Endothelial cell of umbilical vein (primary cell): ENCODE measurements around the gene KIAA1671. TPM values are rescaled to one million over a fixed set of nuclear protein-coding genes. Genes with fewer than 3 reads are reported as not detected.

ENCODE experiments used
- BruUV-seq: library from RNA; stranded (reverse); fragments of 400-500 nt; replicated peaks from 2 replicates; lab custom pipeline; 2021; lab: Mats Ljungman, UMichigan
- CTCF ChIA-PET: fragments of 300-600, 350-600 bp; sonication (Branson Sonifier 250); formaldehyde crosslinking; loops from one replicate; lab custom pipeline; 2021; ENCODE audit warnings: antibody characterized with exemption, inconsistent platforms; lab: Charles Lee
- POLR2A ChIA-PET: fragments of 300-600, 350-600 bp; sonication (Branson Sonifier 250); formaldehyde crosslinking; loops from one replicate; lab custom pipeline; 2021; ENCODE audit warnings: antibody characterized with exemption, inconsistent platforms; lab: Charles Lee
- DNase-seq: peaks from one replicate; pipeline ENCODE4 v3.0.0-alpha.2; 2011; ENCODE audit warnings: low read depth, low spot score
- FAIRE-seq: peaks from 2 replicates; lab custom pipeline; 2011; peaks lifted over from hg19 to GRCh38; lab: Jason Lieb, UNC
- H2AFZ ChIP-seq: 2 replicates; pipeline ENCODE4 v1.6.0; 2012; ENCODE audit warnings: low read depth, low read length, control low read depth, inconsistent platforms
- H3K27ac ChIP-seq: 2 replicates; pipeline ENCODE4 v1.5.1; 2011; ENCODE audit warnings: low read depth, mild to moderate bottlenecking, control low read depth, low read length, moderate library complexity; ENCODE audit not compliant: insufficient read depth
- H3K27me3 ChIP-seq, 2 experiments: 2 replicates each; pipeline versions ENCODE4 v1.6.0 to v1.6.1; 2011; ENCODE audit warnings: low read length in 2 of 2, mixed read lengths in 1 of 2; ENCODE audit not compliant: control insufficient read depth in 2 of 2, insufficient read depth in 2 of 2
- H3K36me3 ChIP-seq, 2 experiments: 2 replicates in 1 of 2; 3 replicates in 1 of 2; pipeline ENCODE4 v1.5.1; 2011; ENCODE audit warnings: low read length in 2 of 2, mild to moderate bottlenecking in 1 of 2, moderate library complexity in 1 of 2; ENCODE audit not compliant: control insufficient read depth in 2 of 2, insufficient read depth in 2 of 2; ENCODE audit errors: extremely low read depth in 1 of 2
- H3K4me1 ChIP-seq: 3 replicates; pipeline ENCODE4 v1.5.1; 2011; ENCODE audit warnings: mild to moderate bottlenecking, low read length; ENCODE audit not compliant: control insufficient read depth, insufficient read depth; ENCODE audit errors: extremely low read depth
- H3K4me2 ChIP-seq: 2 replicates; pipeline ENCODE4 v1.6.1; 2011; ENCODE audit warnings: low read length, control low read depth, mixed read lengths; ENCODE audit not compliant: insufficient read depth
- H3K4me3 ChIP-seq, 3 experiments: fragments of 200-600 bp in 1 of 3; sonication (generic), shearing (Covaris generic) in 1 of 3; replicated peaks in 1 of 3; 2 replicates each; pipeline ENCODE4 v1.5.1; 2011 to 2016; ENCODE audit warnings: control low read depth in 3 of 3, low read length in 3 of 3, mild to moderate bottlenecking in 2 of 3, inconsistent platforms in 1 of 3, low read depth in 1 of 3, moderate library complexity in 1 of 3; ENCODE audit not compliant: insufficient read depth in 1 of 3
- H3K79me2 ChIP-seq: 2 replicates; pipeline ENCODE4 v1.6.0; 2012; ENCODE audit warnings: low read length, inconsistent platforms; ENCODE audit not compliant: control insufficient read depth, insufficient read depth
- H3K9ac ChIP-seq: replicated peaks from 2 replicates; pipeline ENCODE3; 2011; ENCODE audit warnings: low read length, control low read depth; ENCODE audit not compliant: insufficient read depth; ENCODE audit errors: extremely low read depth
- H3K9me1 ChIP-seq: replicated peaks from 3 replicates; pipeline ENCODE4 v1.6.0; 2011; ENCODE audit warnings: mild to moderate bottlenecking, low read length; ENCODE audit not compliant: control insufficient read depth, insufficient read depth; ENCODE audit errors: extremely low read depth
- H3K9me3 ChIP-seq: replicated peaks from 2 replicates; pipeline ENCODE4 v1.5.1; 2012; ENCODE audit warnings: low read length, inconsistent platforms; ENCODE audit not compliant: control insufficient read depth, insufficient read depth
- H4K20me1 ChIP-seq: replicated peaks from 2 replicates; pipeline ENCODE3; 2011; ENCODE audit warnings: mild to moderate bottlenecking, low read length; ENCODE audit not compliant: control insufficient read depth, insufficient read depth; ENCODE audit errors: extremely low read depth
- EZH2 ChIP-seq: IDR thresholded peaks from 2 replicates; pipeline ENCODE4 v1.6.1; 2012; ENCODE audit warnings: borderline replicate concordance, low read depth, mild to moderate bottlenecking, moderate library complexity, low read length, inconsistent platforms; ENCODE audit not compliant: severe bottlenecking
- POLR2AphosphoS5 ChIP-seq: IDR thresholded peaks from 2 replicates; pipeline ENCODE4 v1.6.1; 2012; ENCODE audit warnings: low read depth, mild to moderate bottlenecking, control low read depth, low read length, moderate library complexity; ENCODE audit not compliant: insufficient read depth
- dilution Hi-C: fragments of 300-500 bp; cut with MboI; formaldehyde crosslinking; loops from one replicate; pipeline ENCODE4 v1.15.0; 2019; ENCODE audit warnings: low sequenced_read_pairs; ENCODE audit not compliant: extremely low pct_ligation_motif_present
- intact Hi-C: fragments of 100-400 bp; cut with micrococcal nuclease; formaldehyde crosslinking; loops from one replicate; pipeline ENCODE4 v1.10.0; 2022
- polyA plus RNA-seq, 4 experiments: library from polyadenylated mRNA; depleted of rRNA in 3 of 4; stranded (reverse) in 3 of 4; unstranded in 1 of 4; fragments of >200 nt; gene quantifications; 2 replicates each; pipeline versions ENCODE4 v1.2.1 to v1.2.3, GENCODE V29; 2011 to 2012; ENCODE audit warnings: missing spikeins in 1 of 4
- total RNA-seq: library from RNA; stranded (reverse); gene quantifications from 2 replicates; pipeline ENCODE4 v1.2.3, GENCODE V29; 2021
- TF ChIP-seq, protein P1 (sequence below), 2 donors: IDR thresholded peaks; 1 replicate in 1 of 2; 2 replicates in 1 of 2; pipeline ENCODE4 v1.5.1; 2011; ENCODE audit warnings: low read length in 2 of 2, mild to moderate bottlenecking in 2 of 2, moderate library complexity in 2 of 2, control low read depth in 1 of 2, inconsistent platforms in 1 of 2, low read depth in 1 of 2; ENCODE audit not compliant: insufficient read depth in 1 of 2; ENCODE audit errors: extremely low read depth in 1 of 2

Gene KIAA1671
- total and polyA plus RNA-seq, 2 donors (not counting 3 experiments of a cell fraction or from before 2014, with no cell fraction given) = 23.1 to 85.1 TPM

- H3K9me1 ChIP-seq = no peaks in the 10 kb centered on the region
- H3K36me3 ChIP-seq = no peaks in the 10 kb centered on the region
- FAIRE-seq = no peak
- POLR2A ChIA-PET = interaction anchor here (0.6 kb wide), 1 partner anchor 18 kb away, joined by 3 read pairs; no protein-coding TSS in a partner anchor
- no peaks in the 10 kb centered on the region for H3K79me2 ChIP-seq
- H2AFZ ChIP-seq = no peak overlapping the region
- dilution Hi-C loops (no loop called here), intact Hi-C loops (no loop called here)
- BruUV-seq = no TSS peak
- H3K4me3 ChIP-seq = no peak overlapping the region
- CTCF ChIA-PET = interaction anchor here (0.7 to 2.1 kb wide), 3 partner anchors 15 to 289 kb away, joined by 3 to 8 read pairs (median 4); no protein-coding TSS in a partner anchor
- no peaks in the 10 kb centered on the region for H3K27me3 ChIP-seq
- H3K9me3 ChIP-seq = no peaks in the 10 kb centered on the region
- H3K9ac ChIP-seq = no peak overlapping the region
- no peak overlapping the region for H3K27ac ChIP-seq
- no peak for DNase-seq
- no peak overlapping the region for H3K4me2 ChIP-seq
- H3K4me1 ChIP-seq = peaks cover 4% of the 10 kb centered on the region
- H4K20me1 ChIP-seq = no peaks in the 10 kb centered on the region
- TF ChIP-seq POLR2AphosphoS5 (no peak), EZH2 (no peak)
- TF ChIP-seq, protein P1, sequence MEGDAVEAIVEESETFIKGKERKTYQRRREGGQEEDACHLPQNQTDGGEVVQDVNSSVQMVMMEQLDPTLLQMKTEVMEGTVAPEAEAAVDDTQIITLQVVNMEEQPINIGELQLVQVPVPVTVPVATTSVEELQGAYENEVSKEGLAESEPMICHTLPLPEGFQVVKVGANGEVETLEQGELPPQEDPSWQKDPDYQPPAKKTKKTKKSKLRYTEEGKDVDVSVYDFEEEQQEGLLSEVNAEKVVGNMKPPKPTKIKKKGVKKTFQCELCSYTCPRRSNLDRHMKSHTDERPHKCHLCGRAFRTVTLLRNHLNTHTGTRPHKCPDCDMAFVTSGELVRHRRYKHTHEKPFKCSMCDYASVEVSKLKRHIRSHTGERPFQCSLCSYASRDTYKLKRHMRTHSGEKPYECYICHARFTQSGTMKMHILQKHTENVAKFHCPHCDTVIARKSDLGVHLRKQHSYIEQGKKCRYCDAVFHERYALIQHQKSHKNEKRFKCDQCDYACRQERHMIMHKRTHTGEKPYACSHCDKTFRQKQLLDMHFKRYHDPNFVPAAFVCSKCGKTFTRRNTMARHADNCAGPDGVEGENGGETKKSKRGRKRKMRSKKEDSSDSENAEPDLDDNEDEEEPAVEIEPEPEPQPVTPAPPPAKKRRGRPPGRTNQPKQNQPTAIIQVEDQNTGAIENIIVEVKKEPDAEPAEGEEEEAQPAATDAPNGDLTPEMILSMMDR (IDR thresholded peaks at IDR 0.05; ENCODE audit: extremely low read depth in 1 of 2, insufficient read depth in 1 of 2, low read depth in 1 of 2, low read length in 2 of 2) = no peak
Measured at GRCh38 chr22:25105817-25106650, 153.5 kb downstream of the KIAA1671 start.
